GM18951 (cell line): ENCODE data around the gene PVALB.
A peak's percentile ranks its signal among the peaks of the same experiment; 100 is the strongest.

ENCODE experiments used
- POLR2A ChIP-seq: IDR thresholded peaks from 4 replicates; pipeline ENCODE4 v1.6.1; 2011; ENCODE audit warnings: mild to moderate bottlenecking; ENCODE audit not compliant: insufficient read length, insufficient read depth; ENCODE audit errors: extremely low read depth
- in situ Hi-C: fragments of 300-500 bp; cut with MboI; formaldehyde crosslinking; loops from one replicate; pipeline ENCODE4 v1.12.0; 2022; ENCODE audit warnings: low sequenced_read_pairs, mixed read lengths, inconsistent platforms; ENCODE audit not compliant: unreplicated experiment

PVALB gene, protein sequence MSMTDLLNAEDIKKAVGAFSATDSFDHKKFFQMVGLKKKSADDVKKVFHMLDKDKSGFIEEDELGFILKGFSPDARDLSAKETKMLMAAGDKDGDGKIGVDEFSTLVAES

DNA sequence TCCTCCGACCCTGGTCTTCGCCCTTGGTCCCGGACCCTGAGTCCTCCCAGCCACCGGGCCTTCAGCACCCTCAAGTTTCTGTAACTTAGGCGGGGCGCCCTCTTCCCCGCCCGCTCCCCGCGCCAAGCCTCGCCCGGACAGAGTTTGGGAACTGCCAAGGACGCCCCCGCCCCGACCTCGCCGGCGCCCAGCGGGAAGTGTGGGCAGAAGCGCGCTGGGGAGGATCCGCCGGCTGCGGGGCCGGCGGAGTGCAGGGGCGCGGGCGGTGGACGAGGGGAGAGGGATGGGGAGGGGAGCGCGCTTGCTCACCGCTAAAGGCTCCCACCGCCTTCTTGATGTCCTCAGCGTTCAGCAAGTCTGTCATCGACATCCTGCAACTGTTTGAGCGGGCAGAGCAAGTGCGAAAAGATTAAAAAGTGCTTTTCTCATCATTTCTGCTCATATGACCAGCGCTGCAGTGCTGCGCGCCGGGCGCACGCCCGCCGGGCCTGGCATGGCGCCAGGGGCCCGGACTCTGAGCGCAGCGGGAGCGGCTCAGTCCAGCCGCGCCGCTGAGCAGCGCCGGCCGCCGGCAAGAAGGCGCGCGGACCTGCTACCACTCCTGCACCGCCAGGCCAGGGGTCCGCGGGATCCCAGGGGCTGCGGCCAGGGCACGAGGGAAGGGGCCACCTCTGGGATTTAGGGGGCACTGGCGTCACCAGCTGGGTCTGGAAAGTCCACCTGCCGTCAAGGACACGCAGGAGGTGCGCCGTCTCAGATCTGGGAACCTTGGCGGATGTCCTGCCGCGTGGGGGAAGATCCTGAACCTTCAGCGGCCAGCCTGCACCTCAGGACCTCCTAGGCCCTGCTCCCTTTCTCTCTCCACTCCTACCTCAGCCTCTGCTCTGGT, at the start of gene PVALB:
TSS of gene PVALB (minus strand) at position 400 of the 889 bp plus-strand sequence. CDS start at position 370, 30 bp downstream.
- in situ Hi-C loops = no loop called here
- no peak for TF ChIP-seq POLR2A

DNA sequence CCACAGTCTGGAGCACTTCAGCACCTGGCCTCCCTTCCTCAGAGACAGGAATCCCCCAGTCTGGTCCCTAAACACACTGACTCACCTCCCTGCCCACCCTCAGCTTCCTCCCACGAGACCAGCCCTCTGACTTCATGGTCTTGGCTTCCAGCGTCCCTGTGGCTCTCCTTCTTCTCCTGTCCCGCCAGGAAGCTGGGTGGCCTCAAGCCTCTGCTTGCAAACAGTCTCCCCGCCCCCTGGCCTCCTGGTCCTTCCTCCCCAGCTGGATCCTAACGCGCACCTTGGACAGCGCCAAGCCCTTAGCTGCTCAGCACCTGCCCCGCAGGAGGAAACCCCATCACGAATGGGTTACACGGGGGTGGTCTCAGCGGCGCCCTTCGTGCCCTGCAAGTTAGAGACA, 48.5 kb upstream of the PVALB start:
- in situ Hi-C loops = loop anchor here (10.0 kb wide), 1 partner anchor 109 kb away; no protein-coding TSS in a partner anchor
- no peak for TF ChIP-seq POLR2A

DNA sequence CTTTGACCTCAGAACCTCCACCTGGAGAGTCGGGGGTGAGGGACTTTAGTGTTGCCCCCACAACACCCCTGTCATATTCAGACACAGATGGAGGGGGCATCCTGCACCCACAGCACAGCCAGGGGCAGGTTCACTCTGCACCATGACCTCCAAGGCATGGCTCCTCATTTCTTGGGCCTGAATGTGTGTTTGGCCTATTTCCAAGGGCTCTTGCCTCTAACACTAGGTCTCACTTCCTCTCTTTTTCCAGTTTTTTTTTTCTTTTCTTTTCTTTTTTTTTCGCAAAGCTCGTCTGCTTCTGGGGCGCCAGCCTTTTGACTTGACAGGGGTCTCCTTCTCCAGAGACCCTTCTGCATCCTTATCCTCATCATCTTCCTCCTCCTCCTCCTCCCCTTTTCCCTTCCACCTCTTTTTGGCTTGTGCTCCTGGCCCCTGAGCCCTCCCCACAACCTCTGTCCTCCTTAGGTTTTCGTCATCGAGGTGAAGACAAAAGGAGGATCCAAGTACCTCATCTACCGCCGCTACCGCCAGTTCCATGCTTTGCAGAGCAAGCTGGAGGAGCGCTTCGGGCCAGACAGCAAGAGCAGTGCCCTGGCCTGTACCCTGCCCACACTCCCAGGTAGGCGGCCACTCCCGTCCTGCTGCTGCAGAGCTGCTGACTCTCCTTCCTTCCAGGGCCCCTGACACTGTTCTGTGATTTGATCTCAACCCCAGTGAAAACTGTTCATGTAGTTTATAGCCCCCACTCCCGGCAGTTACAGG, 47.8 kb upstream of the PVALB start:
- TF ChIP-seq POLR2A = no peak
- in situ Hi-C loops = loop anchor here (10.0 kb wide), 1 partner anchor 110 kb away; no protein-coding TSS in a partner anchor

DNA sequence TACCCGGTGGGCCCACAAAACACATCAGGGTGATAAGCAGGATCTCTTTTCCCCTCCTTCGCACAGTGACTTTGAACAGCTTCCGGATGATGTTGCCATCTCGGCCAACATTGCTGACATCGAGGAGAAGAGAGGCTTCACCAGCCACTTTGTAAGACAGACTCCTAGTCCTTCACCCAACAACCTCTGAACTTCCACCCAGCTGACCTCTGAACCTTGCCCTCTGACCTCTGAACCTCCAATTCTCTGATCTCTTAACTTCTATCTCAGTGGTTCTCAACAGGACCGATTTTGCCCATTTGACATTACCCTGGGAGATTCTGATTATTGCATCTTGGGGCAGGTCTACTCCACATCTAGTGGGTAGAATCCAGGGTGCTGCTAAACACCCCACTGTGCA, 47.1 kb upstream of the PVALB start:
- in situ Hi-C loops = loop anchor here (10.0 kb wide), 1 partner anchor 111 kb away; no protein-coding TSS in a partner anchor
- no peak for TF ChIP-seq POLR2A

DNA sequence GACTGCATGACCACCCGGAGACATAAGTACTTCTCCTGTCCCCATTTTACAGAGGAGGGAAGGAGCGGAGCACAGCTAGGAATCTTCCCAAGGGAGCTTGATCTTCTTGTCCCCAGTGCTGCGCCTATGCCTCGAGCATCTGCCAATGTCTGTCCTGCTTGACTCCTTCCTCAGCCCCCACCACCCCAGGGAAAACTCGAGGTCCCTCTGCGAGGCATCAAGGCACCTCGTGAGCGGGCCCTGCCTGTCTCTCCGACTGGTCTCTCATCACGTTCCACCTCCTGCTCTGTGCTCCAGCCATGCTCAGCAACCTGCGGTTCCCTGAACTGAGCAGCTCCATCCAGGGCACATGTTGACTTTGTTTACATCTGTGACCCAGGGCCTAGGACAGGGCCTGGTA, 46.4 kb upstream of the PVALB start:
- in situ Hi-C loops = loop anchor here (10.0 kb wide), 1 partner anchor 112 kb away; no protein-coding TSS in a partner anchor
- TF ChIP-seq POLR2A = no peak

DNA sequence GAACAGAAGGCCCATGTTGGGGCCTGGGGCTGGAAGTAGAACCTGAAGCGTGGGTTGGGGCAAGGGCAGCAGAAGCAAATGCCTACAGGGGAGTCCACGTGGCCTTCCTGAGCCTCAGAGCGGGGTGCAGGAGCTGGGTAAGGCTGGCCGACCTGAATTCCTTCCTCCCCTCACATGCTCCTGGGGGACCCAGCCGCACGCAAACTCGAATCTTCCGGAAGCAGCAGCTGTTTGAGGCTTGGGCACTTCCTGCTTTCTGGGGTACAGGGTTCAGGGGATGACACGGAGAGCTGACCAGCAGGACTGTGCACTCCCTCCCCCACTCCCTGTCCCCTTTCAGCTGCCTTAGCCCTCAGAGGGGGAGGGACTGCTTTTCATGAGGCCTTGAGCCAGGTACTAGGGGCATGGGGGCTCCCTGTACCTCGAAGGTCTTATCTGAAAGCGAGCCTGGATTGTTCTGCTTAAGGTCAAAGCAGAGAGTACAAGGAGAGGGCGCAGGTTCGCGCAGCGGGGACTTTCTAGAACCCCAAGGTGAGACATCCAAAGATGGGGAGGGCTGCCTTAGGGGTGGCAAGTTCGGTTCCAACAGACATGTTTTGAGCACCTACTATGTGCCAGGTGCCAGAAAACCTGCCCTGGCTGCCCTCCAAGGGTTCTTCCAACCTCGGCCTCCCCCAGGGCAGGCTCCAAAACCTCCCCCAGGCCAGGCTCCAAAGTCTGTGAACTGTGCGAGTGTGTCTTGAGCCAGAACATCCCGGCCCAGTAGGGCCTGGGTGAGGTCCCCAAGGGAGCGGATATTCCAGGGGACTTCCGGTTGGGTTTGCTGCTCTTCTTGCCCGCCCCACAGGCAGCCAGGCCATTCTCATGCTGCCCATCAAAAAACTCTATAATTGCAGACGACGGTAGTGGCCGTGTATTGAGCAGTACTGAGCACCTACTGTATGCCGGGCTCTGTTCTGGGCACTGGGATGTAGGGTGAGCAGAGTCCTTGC, 45.7 kb upstream of the PVALB start:
- TF ChIP-seq POLR2A = peak; percentile 58
- in situ Hi-C loops = loop anchor here (10.0 kb wide), 1 partner anchor 112 kb away; no protein-coding TSS in a partner anchor

DNA sequence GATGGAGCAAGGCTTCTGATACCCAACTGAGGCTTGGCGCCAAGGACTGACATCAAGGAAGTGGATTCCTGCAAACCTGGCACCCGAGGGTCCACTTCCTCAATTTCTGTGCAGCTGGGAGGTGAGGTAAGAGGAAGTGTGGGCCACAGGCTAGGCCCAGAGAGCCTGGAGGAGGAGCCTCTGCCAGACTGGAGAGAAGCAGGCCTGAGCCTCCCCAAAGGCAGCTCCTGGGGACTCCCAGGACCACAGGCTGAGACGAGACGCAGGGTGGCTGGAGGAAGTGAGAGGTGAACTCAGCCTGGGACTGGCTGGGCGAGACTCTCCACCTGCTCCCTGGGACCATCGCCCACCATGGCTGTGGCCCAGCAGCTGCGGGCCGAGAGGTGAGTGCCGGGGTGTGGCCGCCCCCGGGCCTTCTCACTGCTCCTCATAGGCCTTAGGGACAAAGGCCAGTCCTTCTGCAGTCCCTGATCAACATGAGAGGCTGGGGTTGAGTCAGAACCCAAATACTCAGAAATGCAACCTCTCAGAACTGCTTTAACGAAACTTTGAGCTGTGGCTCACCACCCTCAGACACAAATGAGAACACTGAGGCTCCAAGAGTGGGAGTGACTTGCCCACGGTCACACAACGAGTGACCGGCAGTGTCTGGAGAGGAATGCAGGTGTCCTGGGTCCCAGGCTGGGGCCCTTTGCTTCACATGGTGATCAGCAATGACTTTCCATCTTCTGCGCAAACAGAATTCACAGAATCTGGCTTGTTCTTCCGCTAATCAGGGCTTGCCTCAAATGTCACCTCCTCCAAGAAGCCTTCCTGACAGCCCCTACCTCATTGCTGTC, 44.2 kb upstream of the PVALB start, which contains the start of gene NCF4:
TSS of gene NCF4 (plus strand) at position 186 of the 839 bp plus-strand sequence. CDS start at position 352, 166 bp downstream.
- in situ Hi-C loops = loop anchor here (10.0 kb wide), 1 partner anchor 114 kb away; no protein-coding TSS in a partner anchor
- peak; percentile 81 for TF ChIP-seq POLR2A

DNA sequence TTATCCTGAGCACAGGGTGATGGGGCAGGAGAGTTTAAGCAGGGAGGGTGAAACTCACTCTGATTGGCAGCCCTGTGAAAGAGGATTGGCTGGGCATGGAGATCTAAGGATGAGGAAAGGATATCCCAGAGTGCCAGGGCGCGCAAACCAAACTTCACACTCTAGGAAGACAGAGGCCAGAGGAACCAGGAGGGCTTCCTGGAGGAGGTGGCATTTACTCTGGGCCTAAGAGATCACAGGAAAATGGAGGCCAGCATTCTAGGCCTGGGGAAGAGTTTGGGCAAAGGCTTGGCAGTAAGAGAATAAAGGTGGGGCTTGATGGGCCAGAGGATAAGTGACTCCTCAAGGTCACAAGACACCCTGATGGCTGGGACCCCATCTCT, 43.6 kb upstream of the PVALB start:
- in situ Hi-C loops = loop anchor here (10.0 kb wide), 1 partner anchor 114 kb away; no protein-coding TSS in a partner anchor

DNA sequence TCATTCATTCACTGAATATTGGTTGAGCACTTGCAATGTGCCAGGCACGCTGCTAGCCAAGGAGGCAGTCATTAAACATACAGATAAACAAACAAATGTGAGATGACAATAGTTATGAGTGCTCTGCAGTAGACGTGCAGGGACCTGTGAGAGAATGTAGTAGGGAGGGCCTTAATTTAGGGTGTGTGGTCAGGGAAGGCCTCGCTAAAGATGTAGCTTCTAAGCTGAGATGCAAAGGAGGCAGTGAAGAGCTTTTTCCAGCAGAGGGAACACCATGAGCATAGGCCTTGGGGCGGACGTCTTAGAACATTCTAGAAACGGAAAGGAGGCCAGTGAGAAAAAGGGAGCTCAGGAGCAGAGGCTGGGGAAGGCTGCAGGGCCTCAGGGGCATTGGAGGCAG, 43.2 kb upstream of the PVALB start:
- TF ChIP-seq POLR2A = no peak
- in situ Hi-C loops = loop anchor here (10.0 kb wide), 1 partner anchor 115 kb away; no protein-coding TSS in a partner anchor

More for the DNA sequence above, 43.6 kb upstream of the PVALB start:
- no peak for TF ChIP-seq POLR2A

DNA sequence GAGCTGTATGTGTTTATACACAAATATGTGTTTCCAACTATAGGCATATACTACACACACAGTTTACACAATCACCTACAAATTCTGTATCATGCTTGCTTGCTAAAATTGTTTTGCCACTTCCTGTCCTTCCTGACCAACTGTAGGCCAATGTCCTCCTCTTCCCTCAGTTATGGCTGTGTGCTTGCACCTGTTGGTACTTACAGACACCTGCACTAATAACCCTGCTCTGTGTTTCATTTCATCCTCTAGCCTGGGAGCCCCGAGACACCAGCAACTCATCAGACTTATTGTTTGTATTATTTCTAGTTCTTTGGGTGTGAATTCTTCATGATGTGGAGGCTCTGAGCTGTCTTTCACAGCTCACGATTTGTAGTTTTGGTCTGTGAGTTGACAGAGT, 42.1 kb upstream of the PVALB start:
- TF ChIP-seq POLR2A = no peak
- in situ Hi-C loops = no loop called here

DNA sequence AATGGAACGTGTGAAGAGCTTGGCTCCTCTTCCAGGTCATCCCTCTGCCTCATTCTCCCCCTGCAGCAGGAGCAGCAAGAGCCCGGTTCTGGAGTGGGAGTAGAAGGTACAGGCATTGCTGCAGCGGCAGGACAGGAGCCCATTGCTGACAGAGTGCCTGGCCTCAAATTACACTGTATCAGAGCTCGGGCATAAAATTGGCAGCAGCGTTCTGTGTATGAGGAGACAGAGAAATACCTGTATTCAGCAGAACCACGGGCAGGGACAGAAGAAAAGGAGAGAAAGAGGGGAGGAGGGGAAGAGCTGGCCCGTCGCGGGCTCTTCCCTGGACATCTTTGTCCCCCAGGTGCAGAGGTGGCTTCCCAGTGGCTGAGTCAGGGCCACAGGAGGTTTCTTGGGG, 41.3 kb upstream of the PVALB start:
- no peak for TF ChIP-seq POLR2A
- in situ Hi-C loops = no loop called here
